GM23338 (cell line): ENCODE results near the gene ANGPT4. TPM values are rescaled to one million over a fixed set of nuclear protein-coding genes. Genes with fewer than 3 reads are reported as not detected.
A peak's percentile ranks its signal among the peaks of the same experiment; 100 is the strongest.

Source experiments
- ATAC-seq: fragments of 200-7000 bp; cut with Tn5 transposase; 3 replicates; pipeline ENCODE4 v1.9.1; 2020
- DNase-seq: peaks from one replicate; pipeline ENCODE4 v3.0.0-alpha.2; 2015; ENCODE audit warnings: low spot score
- H2AFZ ChIP-seq: fragments of 200-600 bp; sonication (generic); 2 replicates; pipeline ENCODE4 v1.8.0; 2016; ENCODE audit warnings: antibody characterized with exemption, mild to moderate bottlenecking, moderate library complexity
- H3F3A ChIP-seq: fragments of 200-600 bp; sonication (generic); replicated peaks from 2 replicates; pipeline ENCODE4 v1.8.0; 2017; ENCODE audit warnings: antibody characterized with exemption, mixed run types, low read depth
- H3K27ac ChIP-seq: fragments of 200-600 bp; sonication (generic); 2 replicates; pipeline ENCODE4 v1.6.1; 2016; ENCODE audit warnings: low read depth
- H3K27me3 ChIP-seq: fragments of 200-600 bp; sonication (generic); 2 replicates; pipeline ENCODE4 v1.8.0; 2016; ENCODE audit warnings: mild to moderate bottlenecking, mixed run types, moderate library complexity; ENCODE audit not compliant: insufficient read depth
- H3K36me3 ChIP-seq: fragments of 200-600 bp; sonication (generic); 2 replicates; pipeline ENCODE4 v1.8.0; 2016; ENCODE audit warnings: mild to moderate bottlenecking; ENCODE audit not compliant: insufficient read depth
- H3K4me1 ChIP-seq: fragments of 200-600 bp; sonication (generic); 2 replicates; pipeline ENCODE4 v1.8.0; 2016; ENCODE audit warnings: mild to moderate bottlenecking, moderate library complexity; ENCODE audit not compliant: insufficient read depth
- H3K4me2 ChIP-seq: fragments of 200-600 bp; sonication (generic); 2 replicates; pipeline ENCODE4 v1.7.1; 2017; ENCODE audit warnings: mixed run types
- H3K4me3 ChIP-seq: fragments of 200-600 bp; sonication (generic); 2 replicates; pipeline ENCODE4 v1.6.1; 2016; ENCODE audit warnings: mixed run types
- H3K79me2 ChIP-seq: fragments of 200-600 bp; sonication (generic); replicated peaks from 2 replicates; pipeline ENCODE4 v1.8.0; 2017; ENCODE audit warnings: mild to moderate bottlenecking; ENCODE audit not compliant: insufficient read depth
- H3K9me2 ChIP-seq: fragments of 200-600 bp; sonication (generic); 2 replicates; pipeline ENCODE4 v1.8.0; 2017; ENCODE audit not compliant: insufficient read depth
- H4K20me1 ChIP-seq: fragments of 200-600 bp; sonication (generic); replicated peaks from 2 replicates; pipeline ENCODE4 v1.8.0; 2017; ENCODE audit warnings: mild to moderate bottlenecking; ENCODE audit not compliant: insufficient read depth
- H3K27ac Mint-ChIP-seq: 2 replicates; pipeline ENCODE4 v1.8.0; 2020; ENCODE audit warnings: inconsistent platforms, mild to moderate bottlenecking, moderate library complexity, mixed read lengths
- H3K27me3 Mint-ChIP-seq: 3 replicates; pipeline ENCODE4 v1.8.0; 2022; ENCODE audit warnings: low read depth, mild to moderate bottlenecking, moderate library complexity, mixed read lengths, inconsistent platforms; ENCODE audit not compliant: insufficient read depth, poor library complexity
- H3K36me3 Mint-ChIP-seq: 3 replicates; pipeline ENCODE4 v1.8.0; 2021; ENCODE audit warnings: low read depth, mild to moderate bottlenecking, inconsistent platforms, moderate library complexity, mixed read lengths
- H3K4me1 Mint-ChIP-seq: 3 replicates; pipeline ENCODE4 v1.8.0; 2020; ENCODE audit warnings: mild to moderate bottlenecking, inconsistent platforms, mixed read lengths
- H3K4me3 Mint-ChIP-seq: 3 replicates; pipeline ENCODE4 v1.8.0; 2021; ENCODE audit warnings: moderate library complexity, mild to moderate bottlenecking, inconsistent platforms, mixed read lengths
- H3K9me3 Mint-ChIP-seq: 3 replicates; pipeline ENCODE4 v1.8.0; 2020; ENCODE audit warnings: moderate library complexity, mild to moderate bottlenecking, inconsistent platforms, mixed read lengths
- CREB1 ChIP-seq: fragments of 250-450 bp; sonication (Bioruptor Pico); IDR thresholded peaks from 2 replicates; pipeline ENCODE4 v1.5.0; 2020; ENCODE audit warnings: low read depth, mild to moderate bottlenecking, moderate library complexity
- CTCF ChIP-seq, 2 experiments: fragments of 200-600 bp in 1 of 2; sonication (generic) in 1 of 2; conservative IDR thresholded peaks; 2 replicates each; pipeline versions ENCODE4 v1.5.1 to v1.6.1; 2016 to 2017; ENCODE audit warnings: antibody characterized with exemption in 2 of 2, low read depth in 2 of 2, mild to moderate bottlenecking in 2 of 2, moderate library complexity in 1 of 2
- ETS1 ChIP-seq: IDR thresholded peaks from 2 replicates; pipeline ENCODE4 v1.6.1; 2016; ENCODE audit warnings: antibody characterized with exemption
- EZH2 ChIP-seq: fragments of 200-600 bp; sonication (generic); IDR thresholded peaks from one replicate; pipeline ENCODE4 v1.8.0; 2017; ENCODE audit warnings: antibody characterized with exemption, mild to moderate bottlenecking, low read depth; ENCODE audit not compliant: unreplicated experiment
- EZH2phosphoT487 ChIP-seq: fragments of 200-600 bp; sonication (generic); IDR thresholded peaks from one replicate; pipeline ENCODE4 v1.8.1; 2018; ENCODE audit warnings: antibody characterized with exemption; ENCODE audit not compliant: unreplicated experiment
- JUNB ChIP-seq: IDR thresholded peaks from one replicate; pipeline ENCODE4 v1.6.1; 2016; ENCODE audit warnings: antibody characterized with exemption; ENCODE audit not compliant: unreplicated experiment
- POLR2AphosphoS5 ChIP-seq: IDR thresholded peaks from 2 replicates; pipeline ENCODE4 v1.6.1; 2016; ENCODE audit warnings: antibody characterized with exemption, low read depth
- STAT1 ChIP-seq: IDR thresholded peaks from one replicate; pipeline ENCODE4 v1.6.1; 2016; ENCODE audit warnings: antibody characterized with exemption; ENCODE audit not compliant: unreplicated experiment
- ZNF114 ChIP-seq: fragments of 250-450 bp; sonication (Bioruptor Pico); IDR thresholded peaks from 2 replicates; pipeline ENCODE4 v1.5.0; 2020; ENCODE audit warnings: mild to moderate bottlenecking, moderate library complexity
- ZNF331 ChIP-seq: fragments of 250-450 bp; sonication (Bioruptor Pico); IDR thresholded peaks from 2 replicates; pipeline ENCODE4 v1.5.0; 2020; ENCODE audit warnings: low read depth, mild to moderate bottlenecking, moderate library complexity
- ZNF462 ChIP-seq: fragments of 250-450 bp; sonication (Bioruptor Pico); IDR thresholded peaks from 2 replicates; pipeline ENCODE4 v1.5.0; 2020; ENCODE audit warnings: mild to moderate bottlenecking, moderate library complexity
- polyA plus RNA-seq: library from polyadenylated mRNA; unstranded; fragments of >200 nt; fragmentation: Nextera tagmentation; extraction: Ambion mirVana; gene quantifications from 2 replicates; pipeline ENCODE4 v1.2.1, GENCODE V29; 2016
- total RNA-seq: library from RNA; depleted of rRNA; stranded (reverse); fragments of >200 nt; shearing (Covaris generic); gene quantifications from 2 replicates; pipeline ENCODE4 v1.2.3, GENCODE V29; 2014

Gene ANGPT4
- total and polyA plus RNA-seq, 2 experiments from 2014 or later, result 0.17 TPM; not detected in 1

- no peaks in the 10 kb centered on the region for H3K9me2 ChIP-seq
- no peak overlapping the region for H3K27ac ChIP-seq
- peak overlapping the region; percentile 76 for H3K4me3 ChIP-seq
- DNase-seq, result peak; percentile 98
- no peaks in the 10 kb centered on the region for H3K79me2 ChIP-seq
- H3K27ac Mint-ChIP-seq, result no peak overlapping the region
- H3K36me3 Mint-ChIP-seq, result no peaks in the 10 kb centered on the region
- peaks cover 55% of the 10 kb centered on the region for H3K27me3 ChIP-seq
- H3K27me3 Mint-ChIP-seq, result peaks cover 39% of the 10 kb centered on the region
- peaks cover 30% of the 10 kb centered on the region; the same call in 1 of the 2 replicates for H3K4me1 ChIP-seq
- 0 out of 2 replicates have a peak, but pooled peaks cover 8% of the 10 kb centered on the region for H3F3A ChIP-seq
- no peaks in the 10 kb centered on the region for H3K9me3 Mint-ChIP-seq
- peaks cover 10% of the 10 kb centered on the region; the same call in 1 of the 2 replicates for H4K20me1 ChIP-seq
- H3K4me3 Mint-ChIP-seq, result peak overlapping the region; percentile 74
- peaks cover 41% of the 10 kb centered on the region for H3K4me1 Mint-ChIP-seq
- H2AFZ ChIP-seq, result peak overlapping the region; percentile 92
- H3K36me3 ChIP-seq, result no peaks in the 10 kb centered on the region
- peak; percentile 73 for ATAC-seq
- TF ChIP-seq POLR2AphosphoS5 (peak; percentile 66), EZH2 (no peak)
- H3K4me2 ChIP-seq, result peak overlapping the region; percentile 85
These were observed 71.5 kb downstream of the ANGPT4 start for GRCh38 chr20:844473-845225.

- peak overlapping the region; percentile 85; the same call in 1 of the 2 replicates for H3K4me2 ChIP-seq
- DNase-seq, result no peak
- Mint-ChIP-seq H3K4me3 (no peak overlapping the region), H3K4me1 (peaks cover 41% of the 10 kb centered on the region), H3K27ac (no peak overlapping the region), H3K36me3 (no peaks in the 10 kb centered on the region), H3K9me3 (no peaks in the 10 kb centered on the region), H3K27me3 (peaks cover 39% of the 10 kb centered on the region)
- H3K27ac ChIP-seq, result no peak overlapping the region
- no peaks in the 10 kb centered on the region for H3K79me2 ChIP-seq
- H2AFZ ChIP-seq, result no peak overlapping the region
- H4K20me1 ChIP-seq, result peaks cover 10% of the 10 kb centered on the region; the same call in 1 of the 2 replicates
- no peaks in the 10 kb centered on the region for H3K36me3 ChIP-seq
- peaks cover 30% of the 10 kb centered on the region; the same call in 1 of the 2 replicates for H3K4me1 ChIP-seq
- no peaks in the 10 kb centered on the region for H3K9me2 ChIP-seq
- peak overlapping the region; percentile 76; the same call in 1 of the 2 replicates for H3K4me3 ChIP-seq
- 0 out of 2 replicates have a peak, but pooled peaks cover 8% of the 10 kb centered on the region for H3F3A ChIP-seq
- ATAC-seq, result no peak
- peaks cover 55% of the 10 kb centered on the region for H3K27me3 ChIP-seq
- no peak for TF ChIP-seq CTCF (conservative IDR thresholded peaks at IDR 0.05; ENCODE audit: low read depth in 2 of 2)
- no peak for TF ChIP-seq CREB1
- no peak for TF ChIP-seq ZNF114 (CRISPR knock-in tag)
- no peak for TF ChIP-seq ZNF462 (CRISPR knock-in tag)
- no peak for TF ChIP-seq STAT1
- no peak for TF ChIP-seq POLR2AphosphoS5
- TF ChIP-seq ETS1, result no peak
- no peak for TF ChIP-seq ZNF331 (CRISPR knock-in tag)
- TF ChIP-seq EZH2phosphoT487, result no peak
- no peak for TF ChIP-seq JUNB
These were observed 72.2 kb downstream of the ANGPT4 start for GRCh38 chr20:843912-844311.
